K562 (cell line): ENCODE results near the gene CSTPP1. TPM values are rescaled to one million over a fixed set of nuclear protein-coding genes. Genes with fewer than 3 reads are reported as not detected.
A peak's percentile ranks its signal among the peaks of the same experiment; 100 is the strongest.

Source experiments
- COPS2 ChIP-seq: fragments of 450-650 bp; conservative IDR thresholded peaks from 2 replicates; pipeline ENCODE4 v1.6.1; 2016; ENCODE audit warnings: mild to moderate bottlenecking, moderate library complexity
- HEY1 ChIP-seq: fragments of 250-450 bp; sonication (Bioruptor Pico); IDR thresholded peaks from 2 replicates; pipeline ENCODE4 v1.5.0; 2020; ENCODE audit warnings: mild to moderate bottlenecking, moderate library complexity, borderline replicate concordance
- ILF3 ChIP-seq: fragments of 450-650 bp; IDR thresholded peaks from 2 replicates; pipeline ENCODE4 v1.6.1; 2018; ENCODE audit warnings: antibody characterized with exemption, mild to moderate bottlenecking, moderate library complexity, borderline replicate concordance
- PHF20 ChIP-seq: fragments of 450-650 bp; IDR thresholded peaks from 2 replicates; pipeline ENCODE4 v1.6.1; 2018; ENCODE audit not compliant: partially characterized antibody
- SRSF1 ChIP-seq: fragments of 200-400 bp; formaldehyde crosslinking; IDR thresholded peaks from 2 replicates; pipeline ENCODE4 v1.6.1; 2017; ENCODE audit warnings: mild to moderate bottlenecking, low read depth, low read length, moderate library complexity
- TAF7 ChIP-seq: fragments of 450-650 bp; IDR thresholded peaks from 2 replicates; pipeline ENCODE4 v1.6.1; 2016; ENCODE audit warnings: missing genetic modification characterization, missing compliant biosample characterization
- WHSC1 ChIP-seq: IDR thresholded peaks from one replicate; pipeline ENCODE4 v1.6.1; 2012; ENCODE audit warnings: low read length, control low read depth, inconsistent platforms
- YY1 ChIP-seq, 3 experiments: IDR thresholded peaks; 2 replicates each; pipeline ENCODE4 v1.6.1; 2011; ENCODE audit warnings: low read length in 2 of 3, mild to moderate bottlenecking in 2 of 3, moderate library complexity in 2 of 3, borderline replicate concordance in 1 of 3, control low read depth in 1 of 3, low read depth in 1 of 3; ENCODE audit not compliant: insufficient read depth in 3 of 3, insufficient replicate concordance in 2 of 3, control insufficient read depth in 1 of 3, insufficient read length in 1 of 3; ENCODE audit errors: extremely low read depth in 1 of 3
- ZBTB9 ChIP-seq: fragments of 450-650 bp; formaldehyde crosslinking; IDR thresholded peaks from 2 replicates; pipeline ENCODE4 v1.4.0; 2020; ENCODE audit warnings: mild to moderate bottlenecking, moderate library complexity
- ZFP30 ChIP-seq: fragments of 250-450 bp; sonication (Bioruptor Pico); IDR thresholded peaks from 2 replicates; pipeline ENCODE4 v1.8.0; 2022; ENCODE audit warnings: moderate library complexity, mild to moderate bottlenecking, inconsistent platforms, borderline replicate concordance
- ZNF165 ChIP-seq: fragments of 250-450 bp; sonication (Bioruptor Pico); IDR thresholded peaks from 2 replicates; pipeline ENCODE4 v1.4.0; 2020; ENCODE audit warnings: borderline replicate concordance
- ZNF408 ChIP-seq: fragments of 250-450 bp; sonication (Bioruptor Pico); IDR thresholded peaks from 2 replicates; pipeline ENCODE4 v1.4.0; 2020; ENCODE audit warnings: low read depth, mild to moderate bottlenecking, moderate library complexity
- polyA plus RNA-seq, 8 experiments: library from polyadenylated mRNA; depleted of rRNA in 4 of 8; stranded (reverse) in 5 of 8; unstranded in 3 of 8; fragments of >200 nt; fragmentation: Nextera tagmentation in 2 of 8; fragmentation: Illumina TruSeq in 1 of 8; extraction: Ambion mirVana in 2 of 8; extraction: Trizol in 1 of 8; gene quantifications; 2 replicates each; pipeline versions ENCODE4 v1.2.1 to v1.2.3, GENCODE V29; 2011 to 2014; ENCODE audit warnings: inconsistent platforms in 1 of 8, missing spikeins in 1 of 8
- total RNA-seq, 7 experiments: library from RNA; depleted of rRNA in 6 of 7; stranded (reverse); fragments of >200 nt in 6 of 7; fragmentation: Illumina TruSeq in 2 of 7; extraction: Trizol in 2 of 7; gene quantifications; 2 replicates each; pipeline versions ENCODE4 v1.2.1 to v1.2.3, GENCODE V29; 2011 to 2021; ENCODE audit warnings: low replicate concordance in 1 of 7
- TF ChIP-seq, protein P1 (sequence below): IDR thresholded peaks from 3 replicates; pipeline ENCODE4 v1.6.1; 2011; ENCODE audit warnings: borderline replicate concordance, mild to moderate bottlenecking, moderate library complexity; ENCODE audit not compliant: insufficient read length; ENCODE audit errors: extremely low read depth

Gene CSTPP1
- total and polyA plus RNA-seq, 9 of the 15 experiments (the other 6 are each of a cell fraction or from before 2014, with no cell fraction given) = 6.5 to 17.8 (median 9.2) TPM

- no peak for TF ChIP-seq HEY1
- TF ChIP-seq ZBTB9 (CRISPR knock-in tag) = no peak
- peak; percentile 94 for TF ChIP-seq PHF20
- no peak for TF ChIP-seq TAF7
- TF ChIP-seq WHSC1 = no peak
- TF ChIP-seq YY1 (IDR thresholded peaks at IDR 0.05; ENCODE audit: borderline replicate concordance in 1 of 3, control insufficient read depth in 1 of 3, extremely low read depth in 1 of 3, insufficient read depth in 3 of 3, insufficient read length in 1 of 3, insufficient replicate concordance in 2 of 3, low read depth in 1 of 3, low read length in 2 of 3) = peak in 2 of 3 experiments; percentile 54 to 68
- 0 out of 2 replicates have a peak, but pooled peaks have one; percentile 50 for TF ChIP-seq ILF3
- TF ChIP-seq ZNF408 (CRISPR knock-in tag) = no peak
- TF ChIP-seq COPS2 = no peak
- TF ChIP-seq ZNF165 (CRISPR knock-in tag) = no peak
- TF ChIP-seq, protein P1, sequence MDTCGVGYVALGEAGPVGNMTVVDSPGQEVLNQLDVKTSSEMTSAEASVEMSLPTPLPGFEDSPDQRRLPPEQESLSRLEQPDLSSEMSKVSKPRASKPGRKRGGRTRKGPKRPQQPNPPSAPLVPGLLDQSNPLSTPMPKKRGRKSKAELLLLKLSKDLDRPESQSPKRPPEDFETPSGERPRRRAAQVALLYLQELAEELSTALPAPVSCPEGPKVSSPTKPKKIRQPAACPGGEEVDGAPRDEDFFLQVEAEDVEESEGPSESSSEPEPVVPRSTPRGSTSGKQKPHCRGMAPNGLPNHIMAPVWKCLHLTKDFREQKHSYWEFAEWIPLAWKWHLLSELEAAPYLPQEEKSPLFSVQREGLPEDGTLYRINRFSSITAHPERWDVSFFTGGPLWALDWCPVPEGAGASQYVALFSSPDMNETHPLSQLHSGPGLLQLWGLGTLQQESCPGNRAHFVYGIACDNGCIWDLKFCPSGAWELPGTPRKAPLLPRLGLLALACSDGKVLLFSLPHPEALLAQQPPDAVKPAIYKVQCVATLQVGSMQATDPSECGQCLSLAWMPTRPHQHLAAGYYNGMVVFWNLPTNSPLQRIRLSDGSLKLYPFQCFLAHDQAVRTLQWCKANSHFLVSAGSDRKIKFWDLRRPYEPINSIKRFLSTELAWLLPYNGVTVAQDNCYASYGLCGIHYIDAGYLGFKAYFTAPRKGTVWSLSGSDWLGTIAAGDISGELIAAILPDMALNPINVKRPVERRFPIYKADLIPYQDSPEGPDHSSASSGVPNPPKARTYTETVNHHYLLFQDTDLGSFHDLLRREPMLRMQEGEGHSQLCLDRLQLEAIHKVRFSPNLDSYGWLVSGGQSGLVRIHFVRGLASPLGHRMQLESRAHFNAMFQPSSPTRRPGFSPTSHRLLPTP = no peak
- no peak for TF ChIP-seq SRSF1
- no peak for TF ChIP-seq ZFP30 (CRISPR knock-in tag)
These were observed at the start of gene CSTPP1 (continued) for GRCh38 chr11:46936138-46937110.
